GM12873 (cell line): ENCODE measurements around the gene ENTPD5.

Experiments
- TF ChIP-seq, protein P1 (sequence below): IDR thresholded peaks from 2 replicates; pipeline ENCODE4 v1.5.1; 2012; ENCODE audit warnings: low read depth, mild to moderate bottlenecking, moderate library complexity, low read length, control low read depth; ENCODE audit not compliant: insufficient read depth; ENCODE audit errors: missing control alignments

ENTPD5 gene

GRCh38 chr14:73976125-73976524 is 43.0 kb downstream of the ENTPD5 start:
- TF ChIP-seq, protein P1, sequence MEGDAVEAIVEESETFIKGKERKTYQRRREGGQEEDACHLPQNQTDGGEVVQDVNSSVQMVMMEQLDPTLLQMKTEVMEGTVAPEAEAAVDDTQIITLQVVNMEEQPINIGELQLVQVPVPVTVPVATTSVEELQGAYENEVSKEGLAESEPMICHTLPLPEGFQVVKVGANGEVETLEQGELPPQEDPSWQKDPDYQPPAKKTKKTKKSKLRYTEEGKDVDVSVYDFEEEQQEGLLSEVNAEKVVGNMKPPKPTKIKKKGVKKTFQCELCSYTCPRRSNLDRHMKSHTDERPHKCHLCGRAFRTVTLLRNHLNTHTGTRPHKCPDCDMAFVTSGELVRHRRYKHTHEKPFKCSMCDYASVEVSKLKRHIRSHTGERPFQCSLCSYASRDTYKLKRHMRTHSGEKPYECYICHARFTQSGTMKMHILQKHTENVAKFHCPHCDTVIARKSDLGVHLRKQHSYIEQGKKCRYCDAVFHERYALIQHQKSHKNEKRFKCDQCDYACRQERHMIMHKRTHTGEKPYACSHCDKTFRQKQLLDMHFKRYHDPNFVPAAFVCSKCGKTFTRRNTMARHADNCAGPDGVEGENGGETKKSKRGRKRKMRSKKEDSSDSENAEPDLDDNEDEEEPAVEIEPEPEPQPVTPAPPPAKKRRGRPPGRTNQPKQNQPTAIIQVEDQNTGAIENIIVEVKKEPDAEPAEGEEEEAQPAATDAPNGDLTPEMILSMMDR: no peak

DNA sequence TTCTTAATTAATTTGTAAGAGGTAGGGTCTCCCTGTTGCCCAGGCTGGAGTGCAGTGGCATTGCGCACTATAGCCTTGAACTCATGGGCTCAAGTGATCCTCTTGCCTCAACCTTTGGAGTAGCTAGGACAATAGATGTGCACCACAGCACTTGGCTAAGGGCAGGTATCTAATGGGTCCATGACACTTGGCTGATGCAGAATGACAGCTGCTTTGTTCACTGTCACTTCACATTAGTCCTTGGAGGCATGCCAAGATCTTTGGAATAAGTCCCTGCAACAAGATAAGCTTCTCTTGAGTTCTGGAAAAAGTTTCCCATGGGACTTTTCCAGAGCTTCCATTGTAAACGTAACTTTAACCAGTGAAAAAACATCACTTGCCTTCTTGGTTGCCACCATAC is 45.6 kb downstream of the ENTPD5 start:
- TF ChIP-seq, protein P1: no peak

GRCh38 chr14:73968885-73969284 is 50.2 kb downstream of the ENTPD5 start:
- TF ChIP-seq, protein P1: no peak

DNA sequence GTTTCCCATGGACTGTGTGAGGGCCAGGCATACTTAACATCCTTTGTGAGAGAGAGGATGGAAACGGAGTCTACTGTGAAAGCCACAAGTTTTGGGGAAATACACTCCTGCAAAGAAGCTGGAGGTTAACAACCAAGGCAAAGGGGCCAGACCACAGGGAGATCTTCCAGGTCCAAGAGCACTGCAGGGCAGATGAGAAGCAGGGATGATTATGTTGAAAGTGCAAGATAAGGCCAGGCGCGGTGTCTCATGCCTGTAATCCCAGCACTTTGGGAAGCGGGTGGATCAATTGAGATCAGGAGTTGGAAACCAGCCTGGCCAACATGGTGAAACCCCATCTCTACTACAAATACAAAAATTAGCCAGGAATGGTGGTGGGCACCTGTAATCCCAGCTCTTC is 53.9 kb downstream of the ENTPD5 start:
- TF ChIP-seq, protein P1: no peak

GRCh38 chr14:73961192-73961591 is 57.9 kb downstream of the ENTPD5 start:
- TF ChIP-seq, protein P1: no peak

- TF ChIP-seq, protein P1: no peak
Observed at GRCh38 chr14:73958591-73958990, 60.5 kb downstream of the ENTPD5 start.

GRCh38 chr14:73955674-73956073 is 63.4 kb downstream of the ENTPD5 start:
- TF ChIP-seq, protein P1: no peak
